Panc1 (cell line): ENCODE results near the gene AP3M1.

Source experiments
- POLR2AphosphoS5 ChIP-seq: IDR thresholded peaks from 2 replicates; pipeline ENCODE4 v1.6.1; 2012; ENCODE audit warnings: mild to moderate bottlenecking, low read depth, low read length, moderate library complexity
- TF ChIP-seq, protein P1 (sequence below): fragments of 450-650 bp; IDR thresholded peaks from 2 replicates; pipeline ENCODE4 v1.5.1; 2017; ENCODE audit warnings: mild to moderate bottlenecking

DNA sequence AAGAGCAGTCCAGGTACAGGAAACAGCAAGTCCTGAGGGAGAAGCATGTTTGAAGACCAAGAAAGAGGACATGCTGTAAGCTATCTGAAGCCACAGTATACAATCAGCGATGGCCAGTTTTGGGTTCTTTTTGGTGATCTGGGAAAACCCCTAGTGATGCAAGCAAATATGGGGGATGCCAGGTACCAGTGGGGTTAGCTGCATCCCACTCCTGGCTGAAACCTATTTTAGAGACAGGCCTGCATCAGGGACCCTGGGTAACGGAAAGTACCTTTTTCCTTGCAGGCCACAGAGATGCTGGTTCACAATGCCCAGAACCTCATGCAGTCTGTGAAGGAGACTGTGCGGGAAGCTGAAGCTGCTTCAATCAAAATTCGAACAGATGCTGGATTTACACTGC lies 32.9 kb downstream of the AP3M1 start:
- TF ChIP-seq POLR2AphosphoS5, result 0 out of 2 replicates have a peak, but pooled peaks have one; percentile 12
- TF ChIP-seq, protein P1, sequence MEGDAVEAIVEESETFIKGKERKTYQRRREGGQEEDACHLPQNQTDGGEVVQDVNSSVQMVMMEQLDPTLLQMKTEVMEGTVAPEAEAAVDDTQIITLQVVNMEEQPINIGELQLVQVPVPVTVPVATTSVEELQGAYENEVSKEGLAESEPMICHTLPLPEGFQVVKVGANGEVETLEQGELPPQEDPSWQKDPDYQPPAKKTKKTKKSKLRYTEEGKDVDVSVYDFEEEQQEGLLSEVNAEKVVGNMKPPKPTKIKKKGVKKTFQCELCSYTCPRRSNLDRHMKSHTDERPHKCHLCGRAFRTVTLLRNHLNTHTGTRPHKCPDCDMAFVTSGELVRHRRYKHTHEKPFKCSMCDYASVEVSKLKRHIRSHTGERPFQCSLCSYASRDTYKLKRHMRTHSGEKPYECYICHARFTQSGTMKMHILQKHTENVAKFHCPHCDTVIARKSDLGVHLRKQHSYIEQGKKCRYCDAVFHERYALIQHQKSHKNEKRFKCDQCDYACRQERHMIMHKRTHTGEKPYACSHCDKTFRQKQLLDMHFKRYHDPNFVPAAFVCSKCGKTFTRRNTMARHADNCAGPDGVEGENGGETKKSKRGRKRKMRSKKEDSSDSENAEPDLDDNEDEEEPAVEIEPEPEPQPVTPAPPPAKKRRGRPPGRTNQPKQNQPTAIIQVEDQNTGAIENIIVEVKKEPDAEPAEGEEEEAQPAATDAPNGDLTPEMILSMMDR, result no peak
